NCI-H524 treated with DMSO at 0.1 percent for 48 hours (cell line): ENCODE data around the gene FAM120A.

Source experiments
- DNase-seq: peaks from one replicate; lab custom pipeline; 2025; lab: John Stamatoyannopoulos, UW

The FAM120A gene

DNA sequence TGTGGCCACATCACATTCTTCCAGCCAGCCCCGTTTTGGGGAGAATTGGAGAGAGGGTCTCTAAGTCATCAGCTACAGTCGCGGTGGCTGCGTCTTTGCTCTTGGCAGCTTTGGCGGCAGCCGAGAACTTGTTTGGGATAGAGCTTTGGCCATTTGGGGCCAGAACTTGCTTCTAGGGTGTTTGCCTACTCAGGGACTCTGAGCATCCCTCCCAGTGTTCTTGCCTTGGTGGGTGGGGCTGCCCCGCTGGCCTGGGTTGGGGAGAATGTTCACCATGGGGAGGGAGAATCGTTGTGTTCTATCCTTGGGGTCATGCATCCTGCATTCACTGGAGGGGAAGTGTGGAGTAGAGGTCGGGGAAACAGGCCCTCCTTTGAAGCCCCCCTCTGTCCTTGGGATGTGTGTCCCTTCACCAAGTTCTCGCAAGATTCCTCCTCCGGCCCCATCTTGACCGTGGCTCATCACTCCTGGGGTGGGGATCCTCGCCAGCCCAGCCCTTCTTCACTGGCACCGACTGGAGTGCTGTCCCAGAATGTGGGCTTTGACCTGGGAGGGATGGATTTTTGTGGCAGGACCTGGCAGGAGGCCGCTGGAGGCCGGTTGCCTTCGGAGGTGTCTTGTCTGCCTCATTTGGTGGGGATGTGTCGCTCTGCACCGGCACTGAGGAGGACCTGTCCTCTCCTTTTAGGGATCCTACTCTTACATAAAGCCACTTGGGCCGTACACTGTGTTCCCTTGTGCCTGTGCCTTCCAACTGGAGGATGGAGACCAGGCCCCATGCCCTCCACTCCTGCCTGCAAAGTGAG is 128.4 kb downstream of the FAM120A start:
- DNase-seq, result no peak

DNA sequence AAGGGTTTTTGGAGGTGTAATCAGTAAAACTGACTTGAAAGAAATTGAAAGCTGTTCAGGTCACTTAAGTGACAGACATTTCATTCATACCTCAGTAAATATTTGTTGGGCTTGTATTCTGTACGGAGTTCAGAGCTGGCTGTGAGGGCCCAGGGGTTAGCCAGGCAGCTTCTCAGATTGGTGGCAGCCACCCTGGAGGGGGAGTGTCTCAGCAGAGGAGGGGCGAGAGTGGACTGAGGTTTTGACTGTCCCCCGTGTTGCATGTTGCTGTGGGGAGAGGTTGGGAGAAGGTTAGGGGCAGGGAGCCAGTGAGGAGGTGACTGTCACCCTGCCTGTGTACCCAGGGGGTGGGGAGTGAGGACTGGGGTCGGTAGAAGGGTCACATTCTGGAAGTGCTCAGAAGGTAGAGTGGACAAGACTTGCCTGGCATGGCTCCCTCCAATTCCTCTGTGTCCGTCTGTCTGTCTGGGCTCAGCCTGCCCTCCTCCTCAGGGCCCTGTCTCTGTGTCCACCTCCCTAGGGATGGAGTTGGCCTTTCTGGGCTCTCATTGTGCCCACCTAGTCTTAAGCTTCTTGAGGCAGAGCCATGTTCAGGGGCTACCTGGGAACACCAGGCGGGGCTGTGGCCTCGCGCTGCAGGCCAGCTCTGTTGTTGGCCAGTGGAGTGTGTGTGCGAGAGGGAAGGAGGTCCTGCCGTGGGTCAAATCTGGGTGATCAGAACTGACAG is 129.3 kb downstream of the FAM120A start:
- DNase-seq, result no peak

DNA sequence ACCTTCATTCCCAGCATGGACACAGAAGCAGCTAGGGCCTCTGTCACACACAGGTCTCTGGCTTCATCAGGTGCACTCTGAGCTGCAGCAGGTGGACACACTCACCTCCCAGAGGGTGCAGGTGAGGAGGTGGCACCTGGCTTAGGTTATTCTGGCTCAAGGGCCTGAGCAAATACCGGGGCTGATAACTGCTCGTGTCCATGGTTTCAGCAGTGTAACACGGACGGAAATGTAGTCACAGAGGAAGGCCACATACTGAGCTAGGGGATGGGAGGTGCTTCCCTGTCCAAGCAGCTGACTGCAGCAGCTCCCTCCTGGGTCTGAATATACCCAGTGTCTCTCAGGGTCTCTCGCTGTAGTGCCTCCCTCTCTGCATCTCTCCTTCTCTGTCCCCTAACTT is 130.6 kb downstream of the FAM120A start:
- no peak for DNase-seq

DNA sequence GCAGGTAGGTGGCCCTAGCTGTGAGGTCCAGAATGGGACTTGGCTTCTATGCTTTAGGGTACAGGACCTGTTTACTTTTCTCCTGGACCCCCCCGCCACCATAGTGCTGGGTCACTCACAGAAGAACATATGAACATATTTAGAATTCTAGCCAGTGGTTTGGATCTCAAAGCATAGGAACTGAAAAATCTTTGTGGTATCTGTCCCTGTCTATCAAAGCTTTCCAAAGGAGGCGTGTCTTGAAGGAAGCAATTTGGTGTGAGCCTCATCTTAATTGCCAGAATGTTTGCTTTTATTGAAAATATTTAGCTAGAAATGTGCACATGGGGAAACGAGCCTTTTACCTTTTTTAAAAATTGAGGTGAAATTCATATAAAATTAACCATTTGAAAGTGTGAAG is 131.1 kb downstream of the FAM120A start:
- no peak for DNase-seq

DNA sequence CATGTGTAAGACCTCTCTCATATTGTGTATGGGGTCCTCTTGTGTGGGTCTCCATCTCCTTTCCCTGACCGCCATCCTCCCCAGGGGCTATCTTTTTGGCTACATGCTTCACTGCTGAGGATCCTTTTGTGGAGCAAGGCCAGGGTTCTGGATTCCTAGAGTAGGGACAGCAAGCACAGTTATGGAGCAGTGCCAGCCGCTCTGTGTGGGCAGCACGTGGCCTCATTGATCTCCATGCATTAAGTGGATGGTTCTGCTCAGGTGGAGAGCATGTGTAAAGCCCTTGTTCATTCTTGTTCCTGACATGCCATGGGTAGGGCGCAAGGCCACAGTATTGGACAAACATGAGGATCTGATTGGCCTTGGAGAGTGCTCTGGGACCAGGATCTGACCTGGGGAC is 133.8 kb downstream of the FAM120A start:
- no peak for DNase-seq

DNA sequence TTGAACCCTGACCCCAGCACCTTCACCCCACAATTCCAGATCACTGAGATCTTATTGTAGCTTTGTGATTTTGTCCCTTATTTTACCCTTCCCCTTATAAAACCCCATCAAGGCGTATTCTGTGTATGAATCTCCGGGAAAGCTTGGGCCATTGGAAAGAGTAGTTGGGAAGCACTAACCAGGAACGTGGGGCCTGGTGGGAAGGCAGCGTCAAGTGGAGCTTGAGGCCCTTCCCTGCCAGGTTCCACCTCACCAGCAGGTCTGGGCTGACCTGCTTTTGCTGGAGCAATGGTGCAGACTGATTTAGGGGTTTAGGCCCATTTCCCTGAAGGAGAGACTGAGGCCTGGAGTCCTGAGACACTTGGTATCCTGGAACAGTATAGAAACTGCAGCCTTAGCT is 134.2 kb downstream of the FAM120A start:
- no peak for DNase-seq

DNA sequence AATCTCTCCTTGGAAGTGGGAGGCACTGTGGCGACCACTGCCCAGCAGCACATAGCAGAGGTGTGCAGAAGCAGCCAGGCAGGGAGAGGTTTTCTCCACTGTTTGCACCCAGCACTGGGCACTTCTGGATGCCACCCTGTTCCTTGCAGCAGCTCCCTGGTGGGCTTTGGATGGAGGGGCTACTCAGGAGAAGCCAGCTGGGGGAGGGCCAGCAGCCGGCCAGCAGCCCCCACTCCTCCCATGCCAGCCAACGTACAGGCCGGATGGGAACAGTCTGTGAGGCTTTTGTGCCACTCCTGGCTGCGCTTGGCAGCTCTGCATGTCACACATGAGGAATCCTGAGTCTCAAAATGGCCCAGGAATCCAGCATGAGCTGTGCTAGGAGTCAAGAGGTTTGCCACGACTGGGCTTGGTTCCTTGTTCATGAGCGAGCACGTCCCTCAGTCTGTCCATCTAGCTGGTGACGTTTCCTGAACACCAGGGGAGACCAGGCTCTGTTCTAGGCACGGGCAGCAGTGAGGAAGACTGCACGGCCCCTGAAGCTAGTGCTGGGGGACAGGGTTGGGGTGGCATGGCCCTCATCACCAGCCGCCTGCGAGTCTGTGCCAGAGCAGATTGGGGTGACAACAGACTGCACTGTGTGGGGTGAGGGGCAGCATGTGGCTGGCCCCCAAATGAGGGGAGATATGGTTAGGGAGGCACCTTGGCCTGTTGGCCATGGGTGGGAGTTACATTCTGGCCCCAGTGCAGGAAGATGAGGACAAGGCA is 135.0 kb downstream of the FAM120A start:
- no peak for DNase-seq

DNA sequence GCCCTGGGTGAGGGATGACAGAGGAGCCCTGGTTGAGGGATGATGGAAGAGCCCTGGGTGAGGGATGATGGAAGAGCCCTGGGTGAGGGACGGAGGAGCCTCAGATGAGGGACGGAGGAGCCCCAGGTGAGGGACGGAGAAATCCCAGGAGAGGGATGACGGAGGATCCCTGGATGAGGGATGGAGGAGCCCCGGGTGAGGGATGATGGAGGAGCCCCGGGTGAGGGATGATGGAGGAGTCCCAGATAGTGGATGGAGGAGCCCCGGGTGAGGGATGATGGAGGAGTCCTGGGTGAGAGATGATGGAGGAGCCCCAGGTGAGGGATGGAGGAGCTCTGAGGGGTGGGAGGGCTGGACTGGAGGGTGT is 135.8 kb downstream of the FAM120A start:
- no peak for DNase-seq

DNA sequence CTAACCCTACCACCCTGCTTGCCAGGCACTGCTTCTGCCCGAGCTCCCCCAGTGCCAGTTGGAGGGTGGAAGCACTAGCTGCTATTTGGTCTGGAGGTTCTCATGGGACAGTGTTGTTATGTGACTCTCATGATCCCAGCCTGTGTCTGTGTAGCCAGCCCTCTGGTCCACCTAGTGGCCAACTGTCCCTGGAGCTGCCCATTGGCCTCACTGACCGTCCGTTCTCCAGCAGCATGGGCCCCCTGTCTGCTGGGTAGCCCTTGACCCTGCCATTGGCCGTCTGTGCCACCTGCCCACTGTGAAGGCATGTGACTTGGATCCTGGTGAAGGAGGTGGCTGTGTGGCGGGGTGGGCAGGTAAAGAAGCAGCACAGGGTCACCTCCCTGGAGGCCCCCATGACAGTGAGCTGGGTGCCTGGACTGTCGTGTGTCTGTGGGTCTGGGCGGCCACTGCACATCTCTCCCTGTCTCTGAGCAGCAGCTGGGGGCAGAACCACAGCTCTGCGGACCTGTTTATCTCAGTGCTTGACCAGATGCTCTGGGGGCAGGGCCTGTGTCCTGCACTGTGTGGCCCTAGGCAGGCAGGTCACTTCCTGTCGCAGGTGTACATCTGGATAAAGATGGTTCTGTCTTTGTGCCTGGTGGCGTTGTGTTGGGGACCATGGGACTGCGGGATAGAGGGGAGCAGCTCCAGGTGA is 136.3 kb downstream of the FAM120A start:
- DNase-seq, result no peak

DNA sequence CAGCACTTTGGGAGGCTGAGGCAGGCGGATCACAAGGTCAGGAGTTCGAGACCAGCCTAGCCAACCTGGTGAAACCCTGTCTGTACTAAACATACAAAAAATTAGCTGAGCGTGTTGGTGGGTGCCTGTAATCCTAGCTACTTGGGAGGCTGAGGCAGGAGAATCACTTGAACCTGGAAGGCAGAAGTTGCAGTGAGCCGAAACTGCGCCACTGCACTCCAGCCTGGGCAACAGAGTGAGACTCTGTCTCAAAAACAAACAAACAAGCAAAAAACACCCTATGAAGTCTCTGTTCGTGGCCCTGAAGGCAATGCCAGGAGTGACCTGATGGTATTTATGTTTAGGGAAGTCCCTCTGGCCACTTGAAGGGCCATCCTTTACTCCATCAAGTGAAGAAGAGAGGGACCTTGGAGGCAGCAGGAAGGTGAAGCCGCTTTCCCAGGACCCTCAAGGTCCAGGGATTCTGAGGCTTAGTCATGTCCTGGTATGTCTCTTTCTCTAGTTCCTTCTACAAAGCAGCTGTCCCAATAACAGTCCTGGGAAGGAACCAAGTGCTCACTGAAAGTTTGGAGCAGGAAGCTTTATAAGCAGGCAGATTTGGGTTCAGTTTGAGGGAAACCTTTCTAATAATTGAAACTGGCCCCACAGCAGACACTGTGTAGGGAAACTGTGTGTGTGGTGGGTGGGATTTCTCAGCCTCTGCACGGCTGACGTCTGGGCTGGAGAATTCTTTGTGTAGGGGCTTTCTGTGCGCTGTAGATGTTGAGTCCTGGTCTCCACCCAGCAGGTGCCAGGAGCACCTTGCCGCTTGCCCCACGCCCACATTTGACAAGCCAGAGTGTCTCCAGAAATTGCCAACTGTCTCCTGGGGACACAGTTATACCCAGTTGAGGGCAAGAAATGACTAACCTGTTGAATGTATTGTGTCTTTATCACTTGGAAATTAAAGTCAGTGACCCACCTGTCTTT is 137.4 kb downstream of the FAM120A start:
- DNase-seq, result no peak

DNA sequence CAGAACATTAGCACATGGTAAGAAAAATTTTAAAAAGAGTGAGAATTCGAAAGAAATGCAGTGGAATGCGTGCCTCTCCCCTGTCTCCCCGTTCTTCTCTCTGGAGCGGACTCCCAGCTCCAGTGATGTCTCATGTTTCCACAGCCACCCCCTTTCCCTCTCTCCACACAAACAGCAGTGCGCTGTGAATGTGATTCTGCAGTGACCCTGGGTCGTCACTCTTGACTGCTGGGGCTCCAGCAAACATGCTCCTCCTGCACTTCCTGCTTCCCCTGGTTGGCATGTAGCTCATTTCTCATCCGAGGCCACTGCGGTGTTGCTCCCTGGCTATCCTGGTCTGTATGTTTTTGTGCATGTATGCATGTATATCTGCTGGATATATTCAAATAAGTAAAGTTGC is 138.2 kb downstream of the FAM120A start:
- DNase-seq, result no peak

DNA sequence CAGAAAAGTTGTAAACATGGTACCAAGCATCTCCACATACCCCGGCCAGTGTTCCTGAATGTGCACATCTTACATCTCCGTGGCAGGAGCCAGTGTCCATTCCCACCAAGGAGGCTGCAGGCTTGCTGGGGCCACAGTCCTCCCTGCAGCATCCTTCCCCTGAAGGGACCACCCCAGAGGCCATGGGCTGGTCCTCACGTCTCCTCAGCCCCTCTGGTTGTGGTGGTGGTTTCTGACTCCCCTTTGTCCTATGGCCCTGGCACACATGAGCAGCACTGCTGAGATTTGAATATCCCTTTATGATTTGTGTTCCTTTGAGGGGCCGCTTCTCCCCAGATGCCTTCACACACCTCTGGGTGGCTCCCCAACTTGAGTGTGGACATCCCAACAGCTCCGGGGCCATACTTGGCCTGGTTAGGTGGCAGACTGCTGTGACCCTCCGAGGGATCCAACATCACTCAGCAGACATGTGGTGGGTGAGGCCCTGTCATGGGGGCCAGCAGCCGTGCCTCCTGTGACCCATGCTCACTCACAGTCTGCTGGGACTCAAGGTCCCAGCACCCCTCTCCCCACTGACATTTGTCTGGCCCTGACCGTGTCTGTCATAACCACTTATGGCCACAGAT is 139.2 kb downstream of the FAM120A start:
- DNase-seq, result no peak

DNA sequence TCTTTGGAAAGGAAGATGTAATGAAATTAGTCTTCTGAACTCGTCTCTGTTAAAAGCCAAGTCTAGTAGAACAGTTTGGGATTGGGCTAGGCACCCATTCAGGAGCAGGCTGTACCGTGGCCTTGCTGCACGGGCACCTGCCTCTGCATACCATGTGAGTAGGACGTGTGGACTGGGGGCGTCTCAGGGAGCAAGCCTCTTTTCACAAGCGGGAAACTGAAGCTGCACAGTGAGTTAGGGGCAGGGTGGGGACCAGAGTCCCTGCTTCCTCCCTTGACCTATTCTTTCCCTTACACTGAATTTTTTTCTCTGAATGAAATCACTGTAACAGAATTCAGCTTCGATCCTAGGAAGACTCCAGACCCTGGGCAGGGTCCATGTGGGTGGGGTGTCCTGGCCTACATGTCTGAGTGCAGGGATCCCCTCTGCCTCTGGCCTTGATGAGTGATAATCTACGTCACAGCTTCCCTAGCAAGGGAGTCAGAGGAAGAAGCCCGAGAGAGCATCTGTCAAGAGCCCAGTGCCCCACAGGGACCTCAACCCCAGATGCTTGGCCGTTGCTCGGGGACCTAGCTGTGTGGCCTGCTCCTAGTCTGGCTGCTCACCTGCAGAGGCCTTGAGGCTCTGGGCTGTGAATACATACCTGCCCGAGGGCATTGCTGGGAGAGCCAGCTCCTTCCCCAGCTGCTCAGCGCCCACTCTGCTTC is 140.0 kb downstream of the FAM120A start:
- no peak for DNase-seq

DNA sequence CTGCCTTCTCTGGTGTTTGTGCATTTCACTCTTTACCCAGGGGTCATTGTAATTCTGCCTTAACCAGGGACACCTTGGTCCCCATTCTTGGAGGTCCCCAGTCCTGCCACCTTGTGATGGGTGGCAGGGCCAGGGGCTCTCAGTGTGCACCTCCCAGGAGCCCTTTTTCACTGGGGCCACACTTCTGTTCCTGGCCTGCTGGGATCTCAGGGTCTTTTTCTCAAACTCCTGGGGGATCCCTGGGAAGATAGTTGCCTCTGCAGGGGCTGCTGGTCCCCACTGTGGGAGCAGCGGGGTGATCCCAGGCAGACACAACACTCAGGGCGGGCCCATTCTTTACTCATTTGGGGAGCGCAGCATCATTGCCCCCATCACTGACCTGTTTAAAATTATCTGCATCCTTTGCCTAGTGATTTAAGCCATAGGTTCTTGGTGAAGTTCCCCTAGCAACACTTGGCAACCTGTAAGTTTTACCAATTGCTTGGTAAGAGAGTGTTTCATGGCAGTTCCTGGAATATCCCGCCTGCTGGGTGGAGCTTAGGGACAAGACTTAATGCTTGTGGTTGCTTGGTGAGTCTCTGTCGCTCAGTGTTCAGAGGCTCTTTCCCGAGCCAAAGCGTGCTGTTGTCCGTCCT is 140.6 kb downstream of the FAM120A start:
- no peak for DNase-seq

DNA sequence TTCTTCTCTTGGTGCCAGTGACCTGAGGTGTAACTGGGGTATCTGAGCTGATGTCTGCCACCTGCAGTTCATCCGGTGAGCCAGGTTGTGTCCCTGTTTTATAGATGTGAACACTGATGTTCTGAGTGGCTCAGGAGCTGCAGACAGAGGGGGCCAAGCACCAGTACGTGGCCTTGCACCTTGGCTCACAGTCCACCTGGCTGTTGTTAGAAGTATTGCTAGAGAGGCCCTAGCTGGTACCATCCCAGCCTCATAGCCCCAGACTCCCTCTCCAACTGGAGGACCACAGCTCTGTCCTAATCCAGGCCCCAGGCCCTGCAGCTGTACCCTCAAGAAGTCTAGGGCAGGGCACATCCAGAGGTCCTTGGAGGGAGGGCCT is 141.1 kb downstream of the FAM120A start:
- DNase-seq, result no peak

DNA sequence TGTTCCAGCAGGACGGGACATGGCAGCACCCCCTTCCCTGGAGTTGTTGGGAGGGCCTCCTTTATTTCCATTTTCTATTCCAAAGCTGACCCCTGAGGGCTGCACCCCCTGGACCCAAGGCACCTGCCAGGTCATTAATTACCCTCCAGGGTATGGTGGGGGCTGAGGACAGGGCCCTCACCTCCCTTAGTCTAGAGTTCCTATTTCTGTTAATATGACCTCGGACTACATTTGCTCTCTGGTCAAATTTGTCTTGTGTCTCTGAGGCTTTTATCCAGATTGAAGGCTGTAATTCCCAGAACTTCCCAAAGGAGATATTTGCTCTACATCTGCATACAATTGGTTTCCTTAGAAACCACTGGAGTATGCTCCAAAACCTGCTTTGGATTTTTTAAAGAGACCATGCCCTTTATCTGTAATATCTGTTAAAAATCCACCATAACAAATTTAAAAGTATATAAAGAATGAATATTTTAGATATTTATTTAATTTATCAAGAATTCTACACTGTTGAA is 141.7 kb downstream of the FAM120A start:
- DNase-seq, result no peak

DNA sequence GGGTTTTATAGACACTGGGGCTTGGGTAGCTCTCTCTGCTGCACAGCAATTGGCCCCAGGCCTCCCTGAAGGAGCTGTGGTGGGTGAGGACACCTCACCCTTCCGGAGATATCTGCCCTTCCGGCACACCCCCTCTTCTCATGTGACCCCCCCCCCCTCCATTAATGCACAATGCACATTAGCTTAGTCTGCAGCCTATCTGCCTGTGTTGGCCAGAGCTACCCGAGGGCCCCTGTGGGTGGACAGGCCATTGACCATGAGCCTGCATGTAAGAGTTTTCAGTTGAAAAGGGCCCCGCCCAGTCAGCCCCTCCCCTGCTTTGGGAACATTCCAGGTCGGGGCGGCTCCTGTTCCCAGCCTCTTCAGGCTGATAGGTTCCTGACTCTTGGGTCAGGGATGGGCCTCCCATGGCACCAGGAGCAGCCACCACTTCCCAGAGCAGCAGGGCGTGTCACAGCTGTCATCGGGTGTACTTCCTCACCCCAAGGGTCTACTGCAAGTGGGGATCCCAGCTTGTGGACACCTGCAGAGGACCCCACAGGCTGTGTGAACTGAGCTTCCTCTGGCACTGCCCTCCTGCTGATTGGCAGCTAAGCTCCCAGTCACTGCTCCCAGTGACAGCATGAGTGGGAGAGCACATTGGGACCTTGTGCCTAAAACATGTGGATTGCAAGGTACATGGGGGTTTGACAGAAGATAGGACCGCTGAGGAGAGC is 142.7 kb downstream of the FAM120A start:
- no peak for DNase-seq

DNA sequence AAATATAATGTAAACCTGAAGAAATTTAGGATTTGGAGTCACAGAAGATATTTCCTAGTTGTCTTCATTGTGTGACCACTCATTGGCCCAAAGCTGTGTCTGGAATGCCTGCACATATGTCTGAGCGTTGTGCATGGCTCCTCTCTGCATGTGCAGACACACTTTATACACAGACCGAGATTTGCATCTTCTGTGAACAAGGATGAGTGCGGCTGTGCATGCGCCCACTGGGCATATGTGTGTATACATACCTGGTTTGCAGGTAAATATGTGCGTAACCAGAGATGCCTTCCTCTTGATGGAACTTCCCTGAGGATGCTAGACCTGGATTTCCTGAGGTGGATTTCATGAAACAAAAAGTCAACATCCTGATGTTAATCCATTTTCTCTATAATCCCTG is 144.0 kb downstream of the FAM120A start:
- DNase-seq, result no peak
